Rectal smooth muscle tissue (tissue), 1 donor: ENCODE data around the gene OLR1.

Experiments used
- H3K27ac ChIP-seq: one replicate; pipeline ENCODE4 v1.7.0; 2013; ENCODE audit warnings: low read depth, low read length, inconsistent platforms
- H3K27me3 ChIP-seq: one replicate; pipeline ENCODE4 v1.7.0; 2013; ENCODE audit warnings: low read length; ENCODE audit not compliant: control insufficient read depth, insufficient read depth
- H3K36me3 ChIP-seq: one replicate; pipeline ENCODE4 v1.7.0; 2013; ENCODE audit warnings: low read length; ENCODE audit not compliant: control insufficient read depth, insufficient read depth
- H3K4me1 ChIP-seq: one replicate; pipeline ENCODE4 v1.7.0; 2013; ENCODE audit warnings: low read length; ENCODE audit not compliant: control insufficient read depth, insufficient read depth
- H3K4me3 ChIP-seq: one replicate; pipeline ENCODE4 v1.7.0; 2013; ENCODE audit warnings: low read length
- H3K9ac ChIP-seq: one replicate; pipeline ENCODE4 v1.7.0; 2013; ENCODE audit warnings: low read length

Gene OLR1

GRCh38 chr12:10110256-10110844, 61.6 kb downstream of the OLR1 start:
- Histone ChIP-seq H3K9ac (no peak overlapping the region), H3K27me3 (no peaks in the 10 kb centered on the region), H3K36me3 (no peaks in the 10 kb centered on the region), H3K27ac (no peak overlapping the region), H3K4me1 (no peaks in the 10 kb centered on the region), H3K4me3 (no peak overlapping the region)
